HEK293 (cell line): ENCODE measurements around the gene CGB2.

Experiments
- CTCF ChIA-PET: fragments of 350-600 bp; formaldehyde crosslinking; extraction: SDS; loops from one replicate; lab custom pipeline; 2021; ENCODE audit warnings: antibody characterized with exemption; lab: Yijun Ruan, JAX
- POLR2A ChIA-PET: fragments of 300-600 bp; formaldehyde crosslinking; extraction: SDS; loops from one replicate; lab custom pipeline; 2020; ENCODE audit warnings: antibody characterized with exemption, inconsistent platforms; lab: Yijun Ruan, JAX
- H3K27ac ChIP-seq: fragments of 200-500 bp; sonication (Bioruptor generic); 2 replicates; pipeline ENCODE4 v1.5.1; 2014; ENCODE audit warnings: low read depth, low read length, control low read depth, inconsistent platforms; ENCODE audit errors: extremely low read depth
- H3K36me3 ChIP-seq, 2 experiments: fragments of 200-500 bp in 1 of 2; sonication (Bioruptor generic) in 1 of 2; 1 replicate in 1 of 2; 2 replicates in 1 of 2; pipeline ENCODE4 v1.5.1; 2014 to 2017; ENCODE audit warnings: inconsistent platforms in 2 of 2, low read length in 2 of 2; ENCODE audit not compliant: control insufficient read depth in 2 of 2, insufficient read depth in 1 of 2
- H3K4me1 ChIP-seq: fragments of 200-500 bp; sonication (Bioruptor generic); 2 replicates; pipeline ENCODE4 v1.5.1; 2014; ENCODE audit warnings: mild to moderate bottlenecking, low read length, inconsistent platforms; ENCODE audit not compliant: control insufficient read depth, insufficient read depth
- H3K4me3 ChIP-seq: 2 replicates; pipeline ENCODE4 v1.5.1; 2011; ENCODE audit warnings: low read depth, mild to moderate bottlenecking, control low read depth, low read length, moderate library complexity
- H3K9me3 ChIP-seq: fragments of 200-500 bp; sonication (Bioruptor generic); 2 replicates; pipeline ENCODE4 v1.5.1; 2014; ENCODE audit warnings: low read depth, low read length, inconsistent platforms; ENCODE audit not compliant: control insufficient read depth, insufficient read depth
- IKZF3 ChIP-seq: fragments of 450-650 bp; IDR thresholded peaks from 2 replicates; pipeline ENCODE4 v1.5.0; 2018; ENCODE audit warnings: missing biosample characterization, mild to moderate bottlenecking, missing genetic modification characterization, moderate library complexity
- KLF7 ChIP-seq: fragments of 450-650 bp; formaldehyde crosslinking; IDR thresholded peaks from 2 replicates; pipeline ENCODE4 v1.5.1; 2016; ENCODE audit warnings: missing biosample characterization, missing genetic modification characterization, borderline replicate concordance
- ZNF121 ChIP-seq: fragments of 450-650 bp; formaldehyde crosslinking; IDR thresholded peaks from 2 replicates; pipeline ENCODE4 v1.5.1; 2016; ENCODE audit warnings: missing biosample characterization, missing genetic modification characterization
- ZNF138 ChIP-seq: fragments of 450-650 bp; formaldehyde crosslinking; IDR thresholded peaks from 2 replicates; pipeline ENCODE4 v1.5.1; 2016; ENCODE audit warnings: missing biosample characterization, missing genetic modification characterization, borderline replicate concordance
- ZNF23 ChIP-seq: fragments of 450-650 bp; formaldehyde crosslinking; IDR thresholded peaks from 2 replicates; pipeline ENCODE4 v1.5.1; 2016; ENCODE audit warnings: missing biosample characterization, missing genetic modification characterization, borderline replicate concordance
- ZNF311 ChIP-seq: fragments of 450-650 bp; formaldehyde crosslinking; IDR thresholded peaks from 2 replicates; pipeline ENCODE4 v1.5.1; 2017; ENCODE audit warnings: missing biosample characterization, missing genetic modification characterization, borderline replicate concordance
- ZNF324 ChIP-seq: fragments of 450-650 bp; formaldehyde crosslinking; IDR thresholded peaks from 2 replicates; pipeline ENCODE4 v1.5.1; 2016; ENCODE audit warnings: missing biosample characterization, missing genetic modification characterization
- ZNF423 ChIP-seq: fragments of 450-650 bp; formaldehyde crosslinking; IDR thresholded peaks from 2 replicates; pipeline ENCODE4 v1.5.1; 2016; ENCODE audit warnings: missing biosample characterization, missing genetic modification characterization
- ZNF600 ChIP-seq: fragments of 450-650 bp; formaldehyde crosslinking; IDR thresholded peaks from 2 replicates; pipeline ENCODE4 v1.5.1; 2016; ENCODE audit warnings: missing biosample characterization, missing genetic modification characterization
- ZNF654 ChIP-seq: fragments of 450-650 bp; formaldehyde crosslinking; IDR thresholded peaks from 2 replicates; pipeline ENCODE4 v1.5.1; 2016; ENCODE audit warnings: low read depth, missing biosample characterization, missing genetic modification characterization
- ZSCAN30 ChIP-seq: fragments of 450-650 bp; IDR thresholded peaks from 2 replicates; pipeline ENCODE4 v1.5.1; 2018; ENCODE audit warnings: missing biosample characterization, mild to moderate bottlenecking, missing genetic modification characterization, moderate library complexity
- ZXDB ChIP-seq: fragments of 450-650 bp; formaldehyde crosslinking; IDR thresholded peaks from 2 replicates; pipeline ENCODE4 v1.5.1; 2016; ENCODE audit warnings: missing biosample characterization, missing genetic modification characterization
- TF ChIP-seq, protein P1 (sequence below): fragments of 450-650 bp; formaldehyde crosslinking; IDR thresholded peaks from 2 replicates; pipeline ENCODE4 v1.5.1; 2016; ENCODE audit warnings: missing biosample characterization, missing genetic modification characterization
- TF ChIP-seq, protein P2 (sequence below): fragments of 450-650 bp; formaldehyde crosslinking; IDR thresholded peaks from 2 replicates; pipeline ENCODE4 v1.5.1; 2016; ENCODE audit warnings: missing biosample characterization, missing genetic modification characterization
- TF ChIP-seq, protein P3 (sequence below): fragments of 450-650 bp; formaldehyde crosslinking; conservative IDR thresholded peaks from 2 replicates; pipeline ENCODE4 v1.5.1; 2016; ENCODE audit warnings: low read depth, missing biosample characterization, missing genetic modification characterization

CGB2 gene

DNA sequence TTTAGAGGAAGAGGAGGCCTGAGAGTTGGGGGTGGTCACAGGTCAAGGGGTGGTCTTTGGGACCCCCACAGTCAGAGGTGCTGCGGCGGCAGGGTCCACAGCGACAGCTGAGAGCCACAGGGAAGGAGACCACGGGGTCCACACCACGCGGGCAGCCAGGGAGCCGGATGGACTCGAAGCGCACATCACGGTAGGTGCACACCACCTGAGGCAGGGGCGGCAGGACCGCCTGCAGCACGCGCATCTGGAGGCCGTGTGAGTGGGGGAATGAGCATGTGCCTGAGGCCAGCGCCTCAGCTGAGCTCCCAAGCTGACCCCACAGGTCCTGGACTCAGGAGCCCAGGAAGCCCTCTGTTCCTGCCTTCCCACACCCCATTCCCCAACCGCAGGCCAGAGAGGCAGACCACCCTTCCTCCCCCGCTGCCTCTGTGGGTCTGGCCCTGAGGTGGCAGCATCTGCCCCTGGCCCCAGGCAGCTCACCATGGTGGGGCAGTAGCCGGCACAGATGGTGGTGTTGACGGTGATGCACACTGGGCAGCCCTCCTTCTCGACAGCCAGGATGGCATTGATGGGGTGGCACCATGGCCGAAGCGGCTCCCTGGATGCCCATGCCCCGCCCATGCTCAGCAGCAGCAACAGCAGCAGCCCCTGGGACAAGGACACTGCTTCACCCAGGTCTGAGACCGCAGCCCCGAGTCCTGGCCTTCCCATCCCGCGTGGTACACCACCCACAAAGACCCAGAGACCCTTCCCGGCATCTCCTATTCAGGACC is 15.4 kb upstream of the CGB2 start:
- Histone ChIP-seq H3K27ac (no peak overlapping the region), H3K4me3 (no peak overlapping the region), H3K4me1 (peaks cover 7% of the 10 kb centered on the region), H3K36me3 (peaks cover 11 to 47% of the 10 kb centered on the region in 2 experiments; a peak in 2 of 3 replicates), H3K9me3 (no peaks in the 10 kb centered on the region)
- ChIA-PET POLR2A (no interaction called here), CTCF (interaction anchor here (0.6 kb wide), 1 partner anchor 177 kb away, joined by 4 read pairs; no protein-coding TSS in a partner anchor)
- TF ChIP-seq ZNF311 (no peak), KLF7 (tag by site-specific recombination) (no peak), ZNF654 (no peak), ZNF138 (no peak)
- TF ChIP-seq, protein P1, sequence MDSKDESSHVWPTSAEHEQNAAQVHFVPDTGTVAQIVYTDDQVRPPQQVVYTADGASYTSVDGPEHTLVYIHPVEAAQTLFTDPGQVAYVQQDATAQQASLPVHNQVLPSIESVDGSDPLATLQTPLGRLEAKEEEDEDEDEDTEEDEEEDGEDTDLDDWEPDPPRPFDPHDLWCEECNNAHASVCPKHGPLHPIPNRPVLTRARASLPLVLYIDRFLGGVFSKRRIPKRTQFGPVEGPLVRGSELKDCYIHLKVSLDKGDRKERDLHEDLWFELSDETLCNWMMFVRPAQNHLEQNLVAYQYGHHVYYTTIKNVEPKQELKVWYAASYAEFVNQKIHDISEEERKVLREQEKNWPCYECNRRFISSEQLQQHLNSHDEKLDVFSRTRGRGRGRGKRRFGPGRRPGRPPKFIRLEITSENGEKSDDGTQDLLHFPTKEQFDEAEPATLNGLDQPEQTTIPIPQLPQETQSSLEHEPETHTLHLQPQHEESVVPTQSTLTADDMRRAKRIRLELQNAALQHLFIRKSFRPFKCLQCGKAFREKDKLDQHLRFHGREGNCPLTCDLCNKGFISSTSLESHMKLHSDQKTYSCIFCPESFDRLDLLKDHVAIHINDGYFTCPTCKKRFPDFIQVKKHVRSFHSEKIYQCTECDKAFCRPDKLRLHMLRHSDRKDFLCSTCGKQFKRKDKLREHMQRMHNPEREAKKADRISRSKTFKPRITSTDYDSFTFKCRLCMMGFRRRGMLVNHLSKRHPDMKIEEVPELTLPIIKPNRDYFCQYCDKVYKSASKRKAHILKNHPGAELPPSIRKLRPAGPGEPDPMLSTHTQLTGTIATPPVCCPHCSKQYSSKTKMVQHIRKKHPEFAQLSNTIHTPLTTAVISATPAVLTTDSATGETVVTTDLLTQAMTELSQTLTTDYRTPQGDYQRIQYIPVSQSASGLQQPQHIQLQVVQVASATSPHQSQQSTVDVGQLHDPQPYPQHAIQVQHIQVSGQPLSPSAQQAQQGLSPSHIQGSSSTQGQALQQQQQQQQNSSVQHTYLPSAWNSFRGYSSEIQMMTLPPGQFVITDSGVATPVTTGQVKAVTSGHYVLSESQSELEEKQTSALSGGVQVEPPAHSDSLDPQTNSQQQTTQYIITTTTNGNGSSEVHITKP (tag by site-specific recombination), result no peak

- CTCF ChIA-PET, result interaction anchor here (0.5 to 3.1 kb wide), 9 partner anchors 9 to 229 kb away, joined by 3 to 26 read pairs (median 4); partner anchors contain the start of gene CGB2
- H3K27ac ChIP-seq, result no peak within 1 kb of the TSS; the same call in 1 of the 2 replicates
- peaks cover 8% of the 10 kb centered on the region for H3K4me1 ChIP-seq
- peaks cover 11 to 38% of the 10 kb centered on the region in 2 experiments; a peak in 2 of 3 replicates for H3K36me3 ChIP-seq
- peak within 1 kb of the TSS; percentile 24 for H3K4me3 ChIP-seq
- TF ChIP-seq, protein P2, sequence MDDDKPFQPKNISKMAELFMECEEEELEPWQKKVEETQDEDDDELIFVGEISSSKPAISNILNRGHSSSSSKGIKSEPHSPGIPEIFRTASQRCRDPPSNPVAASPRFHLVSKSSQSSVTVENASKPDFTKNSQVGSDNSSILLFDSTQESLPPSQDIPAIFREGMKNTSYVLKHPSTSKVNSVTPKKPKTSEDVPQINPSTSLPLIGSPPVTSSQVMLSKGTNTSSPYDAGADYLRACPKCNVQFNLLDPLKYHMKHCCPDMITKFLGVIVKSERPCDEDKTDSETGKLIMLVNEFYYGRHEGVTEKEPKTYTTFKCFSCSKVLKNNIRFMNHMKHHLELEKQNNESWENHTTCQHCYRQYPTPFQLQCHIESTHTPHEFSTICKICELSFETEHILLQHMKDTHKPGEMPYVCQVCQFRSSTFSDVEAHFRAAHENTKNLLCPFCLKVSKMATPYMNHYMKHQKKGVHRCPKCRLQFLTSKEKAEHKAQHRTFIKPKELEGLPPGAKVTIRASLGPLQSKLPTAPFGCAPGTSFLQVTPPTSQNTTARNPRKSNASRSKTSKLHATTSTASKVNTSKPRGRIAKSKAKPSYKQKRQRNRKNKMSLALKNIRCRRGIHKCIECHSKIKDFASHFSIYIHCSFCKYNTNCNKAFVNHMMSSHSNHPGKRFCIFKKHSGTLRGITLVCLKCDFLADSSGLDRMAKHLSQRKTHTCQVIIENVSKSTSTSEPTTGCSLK, result no peak
- TF ChIP-seq, all 188 proteins: peak for 0
- POLR2A ChIA-PET, result interaction anchor here (0.6 to 1.5 kb wide), 2 partner anchors 24 to 1582 kb away, joined by 7 to 8 read pairs; partner anchors contain the start of genes GYS1 and RUVBL2
- H3K9me3 ChIP-seq, result no peaks in the 10 kb centered on the region
These were observed 14.5 kb upstream of the CGB2 start, which contains the start of gene LHB for GRCh38 chr19:49017041-49017665. LHB (minus strand) TSS chr19:49017091; CDS start chr19:49017081, 10 bp downstream.

GRCh38 chr19:49017666-49018351 is 13.9 kb upstream of the CGB2 start:
- POLR2A ChIA-PET, result interaction anchor here (0.6 to 1.6 kb wide), 3 partner anchors 24 to 1583 kb away, joined by 5 to 8 read pairs (median 7); partner anchors contain the start of genes GYS1 and RUVBL2
- peak; percentile 58; the same call in 1 of the 2 replicates for TF ChIP-seq ZNF423 (tag by site-specific recombination)
- no peak for TF ChIP-seq ZNF23 (tag by site-specific recombination)
- TF ChIP-seq ZSCAN30 (tag by site-specific recombination), result 0 out of 2 replicates have a peak, but pooled peaks have one; percentile 37
- TF ChIP-seq ZNF600 (tag by site-specific recombination), result peak; percentile 64
- peak; percentile 72 for TF ChIP-seq ZXDB
- TF ChIP-seq ZNF121 (tag by site-specific recombination), result no peak
- TF ChIP-seq, protein P3, sequence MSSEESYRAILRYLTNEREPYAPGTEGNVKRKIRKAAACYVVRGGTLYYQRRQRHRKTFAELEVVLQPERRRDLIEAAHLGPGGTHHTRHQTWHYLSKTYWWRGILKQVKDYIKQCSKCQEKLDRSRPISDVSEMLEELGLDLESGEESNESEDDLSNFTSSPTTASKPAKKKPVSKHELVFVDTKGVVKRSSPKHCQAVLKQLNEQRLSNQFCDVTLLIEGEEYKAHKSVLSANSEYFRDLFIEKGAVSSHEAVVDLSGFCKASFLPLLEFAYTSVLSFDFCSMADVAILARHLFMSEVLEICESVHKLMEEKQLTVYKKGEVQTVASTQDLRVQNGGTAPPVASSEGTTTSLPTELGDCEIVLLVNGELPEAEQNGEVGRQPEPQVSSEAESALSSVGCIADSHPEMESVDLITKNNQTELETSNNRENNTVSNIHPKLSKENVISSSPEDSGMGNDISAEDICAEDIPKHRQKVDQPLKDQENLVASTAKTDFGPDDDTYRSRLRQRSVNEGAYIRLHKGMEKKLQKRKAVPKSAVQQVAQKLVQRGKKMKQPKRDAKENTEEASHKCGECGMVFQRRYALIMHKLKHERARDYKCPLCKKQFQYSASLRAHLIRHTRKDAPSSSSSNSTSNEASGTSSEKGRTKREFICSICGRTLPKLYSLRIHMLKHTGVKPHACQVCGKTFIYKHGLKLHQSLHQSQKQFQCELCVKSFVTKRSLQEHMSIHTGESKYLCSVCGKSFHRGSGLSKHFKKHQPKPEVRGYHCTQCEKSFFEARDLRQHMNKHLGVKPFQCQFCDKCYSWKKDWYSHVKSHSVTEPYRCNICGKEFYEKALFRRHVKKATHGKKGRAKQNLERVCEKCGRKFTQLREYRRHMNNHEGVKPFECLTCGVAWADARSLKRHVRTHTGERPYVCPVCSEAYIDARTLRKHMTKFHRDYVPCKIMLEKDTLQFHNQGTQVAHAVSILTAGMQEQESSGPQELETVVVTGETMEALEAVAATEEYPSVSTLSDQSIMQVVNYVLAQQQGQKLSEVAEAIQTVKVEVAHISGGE, result peak; percentile 45; the same call in 1 of the 2 replicates
- TF ChIP-seq ZNF324 (tag by site-specific recombination), result no peak
- TF ChIP-seq IKZF3 (tag by site-specific recombination), result 0 out of 2 replicates have a peak, but pooled peaks have one; percentile 48

More at GRCh38 chr19:49017666-49018351, 13.9 kb upstream of the CGB2 start:
- H3K4me1 ChIP-seq, result peaks cover 8% of the 10 kb centered on the region
- H3K9me3 ChIP-seq, result no peaks in the 10 kb centered on the region
- no peak overlapping the region; the same call in 1 of the 2 replicates for H3K27ac ChIP-seq
- CTCF ChIA-PET, result interaction anchor here (0.6 to 3.1 kb wide), 12 partner anchors 9 to 229 kb away, joined by 3 to 26 read pairs (median 4); partner anchors contain the start of gene CGB2
- H3K4me3 ChIP-seq, result peak overlapping the region; percentile 24
- peaks cover 8 to 32% of the 10 kb centered on the region in 2 experiments; a peak in 2 of 3 replicates for H3K36me3 ChIP-seq
